ENCODE results near the gene DYNC1LI1.

The DYNC1LI1 gene

GRCh38 chr3:32596282-32596908 is 25.7 kb upstream of the DYNC1LI1 start:
- no peak for DNase-seq (ENCODE audit: extremely low read depth, low read depth)
- TF ChIP-seq, protein P1, sequence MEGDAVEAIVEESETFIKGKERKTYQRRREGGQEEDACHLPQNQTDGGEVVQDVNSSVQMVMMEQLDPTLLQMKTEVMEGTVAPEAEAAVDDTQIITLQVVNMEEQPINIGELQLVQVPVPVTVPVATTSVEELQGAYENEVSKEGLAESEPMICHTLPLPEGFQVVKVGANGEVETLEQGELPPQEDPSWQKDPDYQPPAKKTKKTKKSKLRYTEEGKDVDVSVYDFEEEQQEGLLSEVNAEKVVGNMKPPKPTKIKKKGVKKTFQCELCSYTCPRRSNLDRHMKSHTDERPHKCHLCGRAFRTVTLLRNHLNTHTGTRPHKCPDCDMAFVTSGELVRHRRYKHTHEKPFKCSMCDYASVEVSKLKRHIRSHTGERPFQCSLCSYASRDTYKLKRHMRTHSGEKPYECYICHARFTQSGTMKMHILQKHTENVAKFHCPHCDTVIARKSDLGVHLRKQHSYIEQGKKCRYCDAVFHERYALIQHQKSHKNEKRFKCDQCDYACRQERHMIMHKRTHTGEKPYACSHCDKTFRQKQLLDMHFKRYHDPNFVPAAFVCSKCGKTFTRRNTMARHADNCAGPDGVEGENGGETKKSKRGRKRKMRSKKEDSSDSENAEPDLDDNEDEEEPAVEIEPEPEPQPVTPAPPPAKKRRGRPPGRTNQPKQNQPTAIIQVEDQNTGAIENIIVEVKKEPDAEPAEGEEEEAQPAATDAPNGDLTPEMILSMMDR (IDR thresholded peaks at IDR 0.05; ENCODE audit: low read depth, low read length) = no peak

DNA sequence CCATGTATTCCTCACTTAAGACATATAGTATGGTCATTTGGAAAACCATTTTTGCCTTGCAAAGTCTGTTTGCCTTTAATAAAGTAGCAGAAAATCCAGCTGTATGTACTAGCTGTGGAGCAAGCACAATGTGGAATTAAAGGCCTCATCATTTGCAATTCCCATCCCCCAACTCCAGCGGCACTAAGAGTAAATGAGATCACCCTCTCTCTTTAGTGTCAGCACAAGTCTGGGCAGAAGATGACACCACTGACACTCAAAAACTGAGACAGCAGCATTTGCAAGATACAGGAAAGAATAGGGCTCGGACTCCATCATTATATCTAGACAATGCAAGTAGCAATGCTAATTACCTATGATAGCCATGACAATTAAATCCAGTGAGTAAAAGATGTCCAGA is 24.7 kb upstream of the DYNC1LI1 start:
- TF ChIP-seq, protein P1 (IDR thresholded peaks at IDR 0.05; ENCODE audit: low read depth, low read length) = no peak
- no peak for DNase-seq (ENCODE audit: extremely low read depth, low read depth)

DNA sequence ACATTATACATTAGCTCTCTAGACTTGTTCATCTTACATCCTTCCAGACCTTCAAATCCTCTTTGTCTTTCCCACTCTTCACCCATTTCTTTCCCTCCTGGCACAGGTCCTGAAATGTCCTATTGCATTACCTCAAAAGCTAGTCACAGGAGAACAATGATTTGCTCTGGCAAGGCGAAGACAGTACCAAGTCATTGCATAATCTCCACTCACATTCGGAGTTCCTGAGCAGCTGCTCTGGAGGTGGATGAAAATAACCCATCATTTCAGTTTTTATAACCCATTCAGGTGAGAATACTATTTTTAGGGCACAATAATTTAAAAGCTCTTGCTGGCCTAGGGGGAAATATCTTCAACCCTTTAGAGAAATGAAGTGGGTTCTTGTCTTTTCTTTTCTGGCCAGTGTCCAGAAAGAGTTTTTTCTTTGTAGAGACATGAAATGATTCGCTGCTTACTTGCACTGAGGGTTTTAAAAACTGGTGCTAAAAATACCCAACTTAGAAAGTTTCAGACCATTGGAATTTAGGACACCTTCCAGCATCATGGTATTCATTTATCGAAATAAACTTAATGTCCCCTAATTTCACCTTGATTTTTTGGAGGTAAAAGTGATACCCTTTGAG is 23.4 kb upstream of the DYNC1LI1 start:
- no peak for DNase-seq (ENCODE audit: extremely low read depth, low read depth)
- TF ChIP-seq, protein P1 (IDR thresholded peaks at IDR 0.05; ENCODE audit: low read depth, low read length) = no peak

- TF ChIP-seq, protein P1 (IDR thresholded peaks at IDR 0.05; ENCODE audit: low read depth, low read length) = no peak
- DNase-seq (ENCODE audit: extremely low read depth, low read depth) = no peak
Observed at GRCh38 chr3:32592696-32593353, 22.2 kb upstream of the DYNC1LI1 start.

GRCh38 chr3:32592011-32592410 is 21.4 kb upstream of the DYNC1LI1 start:
- DNase-seq (ENCODE audit: extremely low read depth, low read depth) = no peak
- TF ChIP-seq, protein P1 (IDR thresholded peaks at IDR 0.05; ENCODE audit: low read depth, low read length) = no peak

DNA sequence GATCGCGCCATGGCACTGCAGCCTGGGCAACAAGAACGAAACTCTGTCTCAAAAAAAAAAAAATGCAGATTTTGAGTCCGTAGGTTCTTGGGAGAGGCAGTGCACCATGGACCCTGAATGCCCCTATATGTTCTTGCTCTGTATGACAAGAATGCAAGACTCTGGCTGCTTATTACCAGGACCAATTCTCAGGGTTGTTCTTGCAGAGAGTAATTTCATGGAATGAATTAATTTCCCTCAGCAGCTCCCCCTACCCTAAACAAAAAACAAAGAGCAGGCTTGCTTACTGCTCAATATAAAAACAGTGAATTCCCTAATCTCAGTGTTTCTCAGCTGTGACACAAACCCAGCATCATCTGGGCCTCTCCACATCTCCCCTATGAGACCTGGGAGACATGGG is 20.5 kb upstream of the DYNC1LI1 start:
- TF ChIP-seq, protein P1 (IDR thresholded peaks at IDR 0.05; ENCODE audit: low read depth, low read length) = no peak
- no peak for DNase-seq (ENCODE audit: extremely low read depth, low read depth)

DNA sequence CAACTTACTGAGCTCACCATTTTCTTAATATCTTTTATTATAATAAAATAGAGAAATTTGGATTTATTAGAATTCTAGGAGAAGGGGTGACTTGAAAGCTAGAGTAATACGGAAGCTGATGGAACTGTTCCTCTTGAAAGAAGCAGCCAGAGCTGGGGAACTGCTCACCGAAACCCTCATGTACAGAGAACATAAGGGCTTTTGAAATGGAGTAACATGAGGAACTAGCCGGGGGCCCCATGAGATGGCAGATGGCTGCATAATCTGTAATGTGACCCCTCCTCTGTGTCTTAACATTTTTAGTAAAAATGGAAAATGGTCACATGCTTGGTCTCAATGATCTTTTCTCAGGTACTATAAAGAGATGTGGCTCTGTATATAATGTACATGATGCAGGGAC is 15.7 kb upstream of the DYNC1LI1 start:
- DNase-seq (ENCODE audit: extremely low read depth, low read depth) = no peak

More for the DNA sequence above, 15.7 kb upstream of the DYNC1LI1 start:
- TF ChIP-seq, protein P1 (IDR thresholded peaks at IDR 0.05; ENCODE audit: low read depth, low read length) = no peak
